Thoracic aorta (tissue), 2 donors: Measurements from ENCODE around the gene PRKCA. TPM values are rescaled to one million over a fixed set of nuclear protein-coding genes. Genes with fewer than 3 reads are reported as not detected.

ENCODE experiments used
- ATAC-seq: fragments of 150-250 bp; one replicate; pipeline ENCODE4 v1.8.0; 2017; ENCODE audit warnings: low read depth; ENCODE audit not compliant: insufficient number of reproducible peaks, low FRiP score
- DNase-seq: peaks from one replicate; pipeline ENCODE4 v3.0.0-alpha.2; 2020; ENCODE audit warnings: low spot score
- H3K27ac ChIP-seq, 2 donors: fragments of 200-600 bp; sonication (generic); 1 replicate in 1 of 2; 2 replicates in 1 of 2; pipeline ENCODE4 v1.5.1; 2016; ENCODE audit warnings: mild to moderate bottlenecking in 2 of 2, moderate library complexity in 2 of 2
- H3K27me3 ChIP-seq: fragments of 200-600 bp; sonication (generic); replicated peaks from 2 replicates; pipeline ENCODE4 v1.6.0; 2016; ENCODE audit warnings: mild to moderate bottlenecking; ENCODE audit not compliant: insufficient read depth
- H3K36me3 ChIP-seq: fragments of 200-600 bp; sonication (generic); one replicate; pipeline ENCODE4 v1.5.1; 2016
- H3K4me1 ChIP-seq, 2 donors: fragments of 200-600 bp; sonication (generic); 1 replicate in 1 of 2; 2 replicates in 1 of 2; pipeline versions ENCODE4 v1.5.1 to v1.6.0; 2016; ENCODE audit warnings: low read depth in 2 of 2, mild to moderate bottlenecking in 1 of 2; ENCODE audit not compliant: control insufficient read depth in 1 of 2
- H3K4me3 ChIP-seq: fragments of 200-600 bp; sonication (generic); 2 replicates; pipeline ENCODE4 v1.5.1; 2016; ENCODE audit warnings: mild to moderate bottlenecking
- H3K9me3 ChIP-seq: fragments of 200-600 bp; sonication (generic); 2 replicates; pipeline ENCODE4 v1.5.1; 2016
- CTCF ChIP-seq: fragments of 200-600 bp; sonication (generic); IDR thresholded peaks from one replicate; pipeline ENCODE4 v1.5.1; 2019; ENCODE audit warnings: antibody characterized with exemption
- total RNA-seq, 2 donors: library from RNA; depleted of rRNA; stranded (reverse); fragments of >200 nt; gene quantifications; one replicate each; pipeline versions ENCODE4 v1.1.0 to v1.2.3, GENCODE V29; 2016

PRKCA gene
- total RNA-seq, 2 donors from 2014 or later: 9.1 to 11.6 TPM

DNA sequence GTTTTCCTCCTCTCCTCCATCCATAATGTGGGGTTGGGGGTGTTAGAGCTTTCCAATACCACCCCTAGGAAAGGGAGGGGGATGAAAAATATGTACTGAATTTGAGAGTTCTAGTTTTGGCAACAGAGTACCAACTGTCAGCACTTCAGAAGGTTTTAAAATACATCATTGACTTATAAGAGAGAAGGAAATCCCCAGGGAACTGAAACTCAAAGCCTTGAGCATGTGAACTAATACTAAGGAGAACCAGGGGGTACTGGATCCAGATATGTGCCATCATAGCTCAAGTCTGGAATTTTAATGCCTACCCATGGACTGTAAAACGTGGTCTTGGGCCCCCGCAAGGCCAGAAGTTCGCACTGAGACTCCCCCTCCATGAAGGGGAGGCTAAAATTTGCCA lies 548.3 kb downstream of the PRKCA start:
- H3K27ac ChIP-seq: no peak overlapping the region
- no peak for DNase-seq
- H3K4me3 ChIP-seq: no peak overlapping the region
- ATAC-seq: no peak
- no peaks in the 10 kb centered on the region for H3K9me3 ChIP-seq
- TF ChIP-seq CTCF: no peak
- H3K36me3 ChIP-seq: no peaks in the 10 kb centered on the region
- H3K27me3 ChIP-seq: no peaks in the 10 kb centered on the region
- no peaks in the 10 kb centered on the region for H3K4me1 ChIP-seq

DNA sequence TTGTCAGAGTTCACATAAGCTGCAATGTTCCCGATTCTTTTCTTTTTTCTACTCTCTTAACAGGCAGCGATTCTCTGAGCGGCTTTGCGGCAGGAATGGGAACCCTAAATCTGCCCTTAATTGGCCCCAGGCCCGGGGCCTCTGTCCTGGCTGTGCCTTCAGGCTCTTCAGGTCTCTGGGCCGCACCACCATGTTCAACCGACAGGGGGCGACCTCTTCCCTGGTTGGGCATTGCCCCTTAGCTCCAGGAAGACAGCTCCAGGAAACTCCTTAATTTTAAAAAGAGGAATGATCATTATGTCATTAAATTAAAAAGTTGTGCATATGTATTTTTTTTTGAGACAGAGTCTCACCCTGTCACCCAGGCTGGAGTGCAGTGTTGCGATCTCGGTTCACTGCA lies 552.8 kb downstream of the PRKCA start:
- ATAC-seq: no peak
- DNase-seq: no peak
- Histone ChIP-seq H3K36me3 (no peaks in the 10 kb centered on the region), H3K27me3 (no peaks in the 10 kb centered on the region), H3K4me1 (no peaks in the 10 kb centered on the region), H3K9me3 (no peaks in the 10 kb centered on the region), H3K27ac (no peak overlapping the region), H3K4me3 (no peak overlapping the region)
- no peak for TF ChIP-seq CTCF

- ATAC-seq: no peak
Observed at GRCh38 chr17:66858226-66859083, 556.0 kb downstream of the PRKCA start.

DNA sequence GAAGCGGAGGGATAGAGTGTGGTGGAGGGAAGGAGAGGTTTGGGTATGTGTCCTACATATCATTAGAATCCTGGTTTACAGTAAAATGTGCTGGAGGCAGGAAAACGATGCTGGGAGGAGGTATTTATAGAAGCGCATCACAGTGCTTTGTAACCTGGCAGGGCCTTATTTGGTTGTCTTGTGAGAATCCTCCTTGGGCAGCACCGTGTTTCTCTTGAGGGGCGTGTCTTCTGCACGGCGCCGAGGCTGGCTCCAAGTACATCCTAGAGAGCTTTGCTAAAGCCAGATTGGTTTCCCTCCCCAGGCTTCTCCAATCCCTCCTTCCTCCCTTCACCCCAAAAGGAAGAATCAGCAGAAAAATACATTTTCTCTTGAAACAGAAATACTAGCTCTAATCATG lies 556.9 kb downstream of the PRKCA start:
- no peak for TF ChIP-seq CTCF
- ATAC-seq (no peak), DNase-seq (no peak)
- Histone ChIP-seq H3K27me3 (no peaks in the 10 kb centered on the region), H3K4me3 (no peak overlapping the region), H3K4me1 (no peaks in the 10 kb centered on the region), H3K9me3 (no peaks in the 10 kb centered on the region), H3K36me3 (no peaks in the 10 kb centered on the region), H3K27ac (no peak overlapping the region)

More at GRCh38 chr17:66858226-66859083, 556.0 kb downstream of the PRKCA start:
- H3K4me1 ChIP-seq: no peaks in the 10 kb centered on the region
- no peak overlapping the region for H3K4me3 ChIP-seq
- H3K9me3 ChIP-seq: no peaks in the 10 kb centered on the region
- TF ChIP-seq CTCF: no peak
- no peak overlapping the region for H3K27ac ChIP-seq
- no peak for DNase-seq
- no peaks in the 10 kb centered on the region for H3K36me3 ChIP-seq
- no peaks in the 10 kb centered on the region for H3K27me3 ChIP-seq

- no peaks in the 10 kb centered on the region for H3K27me3 ChIP-seq
- no peak overlapping the region for H3K4me3 ChIP-seq
- H3K36me3 ChIP-seq: no peaks in the 10 kb centered on the region
- ATAC-seq: no peak
- H3K9me3 ChIP-seq: no peaks in the 10 kb centered on the region
- no peak for DNase-seq
- TF ChIP-seq CTCF: no peak
- no peak overlapping the region for H3K27ac ChIP-seq
- no peaks in the 10 kb centered on the region for H3K4me1 ChIP-seq
Observed at GRCh38 chr17:66860204-66860603, 557.8 kb downstream of the PRKCA start.

Other genes with a start within 250 kb of the PRKCA start
- 10 to 100 TPM; 13.4 to 19.0 TPM for gene CEP112, start 110.5 kb upstream of the PRKCA start, total RNA-seq
- not detected for gene APOH, start 73.2 kb upstream of the PRKCA start, total RNA-seq